ENCODE data around the gene PDCD1.

PDCD1 gene

GRCh38 chr2:241901018-241901380 is 42.3 kb upstream of the PDCD1 start:
- H3K4me3 ChIP-seq (ENCODE audit: low read length, poor library complexity, severe bottlenecking): no peak overlapping the region
- no peak overlapping the region for H2AFZ ChIP-seq (ENCODE audit: low read length)
- H3K4me2 ChIP-seq (ENCODE audit: low read depth, low read length, poor library complexity, severe bottlenecking): no peak overlapping the region
- no peaks in the 10 kb centered on the region for H3K4me1 ChIP-seq (ENCODE audit: insufficient read depth, low read length, poor library complexity, severe bottlenecking)
- H3K27me3 ChIP-seq (ENCODE audit: insufficient read depth, low read length, poor library complexity, severe bottlenecking): no peaks in the 10 kb centered on the region
- H3F3A ChIP-seq (ENCODE audit: low read depth): no peaks in the 10 kb centered on the region
- H3K9me3 ChIP-seq (ENCODE audit: insufficient read depth, low read depth, low read length): no peaks in the 10 kb centered on the region
- no peaks in the 10 kb centered on the region for H3K9me2 ChIP-seq (replicated peaks; ENCODE audit: low read depth, low read length)
- H3K9ac ChIP-seq (ENCODE audit: low read depth, low read length, poor library complexity, severe bottlenecking): no peak overlapping the region
- no peak for TF ChIP-seq CTCF (conservative IDR thresholded peaks at IDR 0.05; ENCODE audit: low read length)
- no peak for TF ChIP-seq EZH2phosphoT487 (IDR thresholded peaks at IDR 0.05; ENCODE audit: borderline replicate concordance)
- no peaks in the 10 kb centered on the region for H3K36me3 ChIP-seq (ENCODE audit: insufficient read depth, low read length)
- no peaks in the 10 kb centered on the region for H4K20me1 ChIP-seq (ENCODE audit: insufficient read depth, low read length, poor library complexity, severe bottlenecking)
- H3K79me2 ChIP-seq (ENCODE audit: insufficient read depth, low read length): no peaks in the 10 kb centered on the region

DNA sequence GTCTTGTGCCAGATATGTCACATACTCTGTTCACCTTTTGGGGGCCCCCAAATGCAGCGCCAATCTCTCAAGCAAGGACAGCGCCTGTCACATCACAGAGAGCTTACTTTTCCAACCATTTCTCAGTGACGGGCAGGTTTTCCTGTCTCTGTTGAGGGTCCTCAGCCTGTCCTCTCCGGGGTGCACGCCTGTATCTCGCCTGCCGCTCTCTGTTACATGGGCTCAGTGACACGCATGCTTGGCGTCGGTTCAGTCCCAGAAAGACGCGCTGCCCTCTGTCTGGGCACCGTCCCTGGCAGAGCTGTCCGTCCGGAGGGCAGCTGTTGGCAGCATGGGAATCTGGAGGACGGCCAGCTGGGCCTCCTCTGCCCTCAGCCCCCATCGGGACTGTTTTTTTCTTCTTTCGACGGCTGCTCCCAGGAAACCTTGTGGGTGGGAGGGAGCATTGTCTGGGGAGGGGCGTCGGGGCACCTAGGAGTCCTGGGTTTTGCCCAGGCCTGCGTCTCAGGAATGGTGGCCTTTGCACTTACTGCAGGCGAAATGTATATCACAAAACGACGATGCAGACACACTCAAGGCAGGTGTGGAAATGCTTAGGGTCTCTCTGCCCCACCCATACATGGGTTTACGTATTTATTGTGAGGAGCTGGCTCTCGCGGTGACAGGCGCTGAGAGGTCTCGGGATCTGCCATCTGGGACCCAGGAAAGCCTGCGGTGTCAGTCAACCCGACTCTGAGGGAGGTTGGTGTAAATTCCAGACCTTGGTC is 41.7 kb upstream of the PDCD1 start:
- Histone ChIP-seq H2AFZ (ENCODE audit: low read length) (no peak overlapping the region), H3K4me1 (ENCODE audit: insufficient read depth, low read length, poor library complexity, severe bottlenecking) (no peaks in the 10 kb centered on the region), H3K9me2 (replicated peaks; ENCODE audit: low read depth, low read length) (no peaks in the 10 kb centered on the region), H3K79me2 (ENCODE audit: insufficient read depth, low read length) (no peaks in the 10 kb centered on the region), H3K9ac (ENCODE audit: low read depth, low read length, poor library complexity, severe bottlenecking) (no peak overlapping the region), H3F3A (ENCODE audit: low read depth) (0 out of 2 replicates have a peak, but pooled peaks cover under 1% of the 10 kb centered on the region), H3K4me2 (ENCODE audit: low read depth, low read length, poor library complexity, severe bottlenecking) (no peak overlapping the region), H3K36me3 (ENCODE audit: insufficient read depth, low read length) (no peaks in the 10 kb centered on the region), H3K27me3 (ENCODE audit: insufficient read depth, low read length, poor library complexity, severe bottlenecking) (no peaks in the 10 kb centered on the region), H3K4me3 (ENCODE audit: low read length, poor library complexity, severe bottlenecking) (no peak overlapping the region), H4K20me1 (ENCODE audit: insufficient read depth, low read length, poor library complexity, severe bottlenecking) (no peaks in the 10 kb centered on the region), H3K9me3 (ENCODE audit: insufficient read depth, low read depth, low read length) (no peaks in the 10 kb centered on the region)
- TF ChIP-seq CTCF (conservative IDR thresholded peaks at IDR 0.05; ENCODE audit: low read length): no peak
- no peak for TF ChIP-seq EZH2phosphoT487 (IDR thresholded peaks at IDR 0.05; ENCODE audit: borderline replicate concordance)

DNA sequence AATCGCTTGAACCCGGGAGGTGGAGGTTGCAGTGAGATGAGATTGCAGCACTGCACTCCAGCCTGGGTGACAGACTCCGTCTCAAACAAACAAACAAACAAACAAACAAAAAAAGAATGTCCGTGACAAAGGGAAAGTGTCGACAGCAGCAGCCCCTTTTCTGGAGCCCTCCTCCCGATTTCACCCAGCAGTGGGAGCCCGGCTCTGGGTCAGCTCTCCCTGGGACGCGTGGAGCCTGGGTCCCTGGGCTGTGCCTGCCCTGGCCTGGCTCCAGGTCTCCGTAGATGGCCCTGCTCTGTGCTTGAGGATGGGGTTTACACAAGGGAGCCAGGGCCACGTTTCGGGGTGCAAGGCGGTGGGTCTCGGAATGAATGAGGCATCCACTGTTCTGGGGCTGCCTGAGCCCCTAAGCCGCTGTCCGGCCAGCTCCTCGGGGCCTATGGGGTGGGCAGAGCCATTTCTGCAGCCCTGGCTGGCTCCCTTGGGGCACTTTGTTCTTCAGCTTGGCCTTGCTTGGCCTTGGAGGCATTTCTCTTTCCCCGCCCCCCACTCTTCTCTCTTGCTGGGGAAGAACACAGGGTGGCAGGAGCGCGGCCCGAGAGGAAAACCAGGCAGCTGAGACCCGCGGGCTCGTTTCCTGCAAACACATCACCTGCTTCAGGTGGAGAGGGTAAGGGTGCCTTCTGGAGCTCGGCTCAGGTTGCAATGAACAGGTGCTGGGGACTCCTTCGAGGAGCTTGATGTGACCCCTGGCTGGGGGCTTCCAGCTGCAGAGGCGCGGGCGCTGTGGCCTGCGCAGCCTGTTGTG is 40.0 kb upstream of the PDCD1 start:
- no peaks in the 10 kb centered on the region for H3K79me2 ChIP-seq (ENCODE audit: insufficient read depth, low read length)
- H3K36me3 ChIP-seq (ENCODE audit: insufficient read depth, low read length): no peaks in the 10 kb centered on the region
- H3K4me2 ChIP-seq (ENCODE audit: low read depth, low read length, poor library complexity, severe bottlenecking): no peak overlapping the region
- H4K20me1 ChIP-seq (ENCODE audit: insufficient read depth, low read length, poor library complexity, severe bottlenecking): no peaks in the 10 kb centered on the region
- TF ChIP-seq EZH2phosphoT487 (IDR thresholded peaks at IDR 0.05; ENCODE audit: borderline replicate concordance): no peak
- no peak for TF ChIP-seq CTCF (conservative IDR thresholded peaks at IDR 0.05; ENCODE audit: low read length)
- no peaks in the 10 kb centered on the region for H3K9me3 ChIP-seq (ENCODE audit: insufficient read depth, low read depth, low read length)
- no peaks in the 10 kb centered on the region for H3K27me3 ChIP-seq (ENCODE audit: insufficient read depth, low read length, poor library complexity, severe bottlenecking)
- H3K4me3 ChIP-seq (ENCODE audit: low read length, poor library complexity, severe bottlenecking): no peak overlapping the region
- no peak overlapping the region for H2AFZ ChIP-seq (ENCODE audit: low read length)
- H3F3A ChIP-seq (ENCODE audit: low read depth): peaks cover 7% of the 10 kb centered on the region; the same call in 1 of the 2 replicates
- peaks cover 4% of the 10 kb centered on the region for H3K4me1 ChIP-seq (ENCODE audit: insufficient read depth, low read length, poor library complexity, severe bottlenecking)
- no peaks in the 10 kb centered on the region for H3K9me2 ChIP-seq (replicated peaks; ENCODE audit: low read depth, low read length)
- no peak overlapping the region for H3K9ac ChIP-seq (ENCODE audit: low read depth, low read length, poor library complexity, severe bottlenecking)

Measured in Loucy (cell line).